HEK293 (cell line): ENCODE data around the gene KDM2B.

Experiments used
- CTCF ChIA-PET: fragments of 350-600 bp; formaldehyde crosslinking; extraction: SDS; loops from one replicate; lab custom pipeline; 2021; ENCODE audit warnings: antibody characterized with exemption; lab: Yijun Ruan, JAX
- POLR2A ChIA-PET: fragments of 300-600 bp; formaldehyde crosslinking; extraction: SDS; loops from one replicate; lab custom pipeline; 2020; ENCODE audit warnings: antibody characterized with exemption, inconsistent platforms; lab: Yijun Ruan, JAX
- H3K27ac ChIP-seq: fragments of 200-500 bp; sonication (Bioruptor generic); 2 replicates; pipeline ENCODE4 v1.5.1; 2014; ENCODE audit warnings: low read depth, low read length, control low read depth, inconsistent platforms; ENCODE audit errors: extremely low read depth
- H3K36me3 ChIP-seq, 2 experiments: fragments of 200-500 bp in 1 of 2; sonication (Bioruptor generic) in 1 of 2; 1 replicate in 1 of 2; 2 replicates in 1 of 2; pipeline ENCODE4 v1.5.1; 2014 to 2017; ENCODE audit warnings: inconsistent platforms in 2 of 2, low read length in 2 of 2; ENCODE audit not compliant: control insufficient read depth in 2 of 2, insufficient read depth in 1 of 2
- H3K4me1 ChIP-seq: fragments of 200-500 bp; sonication (Bioruptor generic); 2 replicates; pipeline ENCODE4 v1.5.1; 2014; ENCODE audit warnings: mild to moderate bottlenecking, low read length, inconsistent platforms; ENCODE audit not compliant: control insufficient read depth, insufficient read depth
- H3K4me3 ChIP-seq: 2 replicates; pipeline ENCODE4 v1.5.1; 2011; ENCODE audit warnings: low read depth, mild to moderate bottlenecking, control low read depth, low read length, moderate library complexity
- H3K9me3 ChIP-seq: fragments of 200-500 bp; sonication (Bioruptor generic); 2 replicates; pipeline ENCODE4 v1.5.1; 2014; ENCODE audit warnings: low read depth, low read length, inconsistent platforms; ENCODE audit not compliant: control insufficient read depth, insufficient read depth
- EGR2 ChIP-seq: fragments of 450-650 bp; formaldehyde crosslinking; IDR thresholded peaks from 2 replicates; pipeline ENCODE4 v1.5.1; 2016; ENCODE audit warnings: low read depth, missing biosample characterization, missing genetic modification characterization
- FEZF1 ChIP-seq: fragments of 450-650 bp; formaldehyde crosslinking; IDR thresholded peaks from 2 replicates; pipeline ENCODE4 v1.5.1; 2016; ENCODE audit warnings: missing biosample characterization, missing genetic modification characterization
- GLIS1 ChIP-seq: fragments of 450-650 bp; formaldehyde crosslinking; IDR thresholded peaks from 2 replicates; pipeline ENCODE4 v1.5.1; 2016; ENCODE audit warnings: missing biosample characterization, missing genetic modification characterization
- HOXA7 ChIP-seq: sonication (generic); formaldehyde crosslinking; IDR thresholded peaks from 2 replicates; pipeline ENCODE4 v1.8.1; 2022; ENCODE audit warnings: missing genetic modification reagents, borderline replicate concordance
- HOXD13 ChIP-seq: sonication (generic); formaldehyde crosslinking; IDR thresholded peaks from 2 replicates; pipeline ENCODE4 v1.8.0; 2022; ENCODE audit warnings: missing genetic modification reagents, borderline replicate concordance
- IKZF3 ChIP-seq: fragments of 450-650 bp; IDR thresholded peaks from 2 replicates; pipeline ENCODE4 v1.5.0; 2018; ENCODE audit warnings: missing biosample characterization, mild to moderate bottlenecking, missing genetic modification characterization, moderate library complexity
- KLF10 ChIP-seq: fragments of 450-650 bp; IDR thresholded peaks from 2 replicates; pipeline ENCODE4 v1.5.1; 2018; ENCODE audit warnings: missing biosample characterization, mild to moderate bottlenecking, missing genetic modification characterization
- PRDM1 ChIP-seq: fragments of 450-650 bp; formaldehyde crosslinking; IDR thresholded peaks from 2 replicates; pipeline ENCODE4; 2016; ENCODE audit warnings: missing biosample characterization, missing genetic modification characterization
- PRDM10 ChIP-seq: fragments of 450-650 bp; formaldehyde crosslinking; IDR thresholded peaks from 2 replicates; pipeline ENCODE4 v1.5.1; 2016; ENCODE audit warnings: missing biosample characterization, missing genetic modification characterization
- SALL2 ChIP-seq: fragments of 450-650 bp; formaldehyde crosslinking; IDR thresholded peaks from 2 replicates; pipeline ENCODE4 v1.5.0; 2017; ENCODE audit warnings: missing biosample characterization, mild to moderate bottlenecking, missing genetic modification characterization, borderline replicate concordance
- SETDB1 ChIP-seq: IDR thresholded peaks from one replicate; pipeline ENCODE4 v1.6.1; 2017; ENCODE audit warnings: mild to moderate bottlenecking, low read length, moderate library complexity, mixed read lengths; ENCODE audit not compliant: insufficient read length
- ZBTB1 ChIP-seq: fragments of 450-650 bp; formaldehyde crosslinking; IDR thresholded peaks from 2 replicates; pipeline ENCODE4 v1.5.1; 2016; ENCODE audit warnings: missing biosample characterization, missing genetic modification characterization
- ZBTB6 ChIP-seq: fragments of 450-650 bp; formaldehyde crosslinking; IDR thresholded peaks from 2 replicates; pipeline ENCODE4 v1.5.1; 2017; ENCODE audit warnings: missing biosample characterization, missing genetic modification characterization
- ZFHX2 ChIP-seq: fragments of 450-650 bp; formaldehyde crosslinking; conservative IDR thresholded peaks from 2 replicates; pipeline ENCODE4 v1.5.1; 2016; ENCODE audit warnings: missing biosample characterization, missing genetic modification characterization
- ZIC2 ChIP-seq: fragments of 450-650 bp; formaldehyde crosslinking; IDR thresholded peaks from 2 replicates; pipeline ENCODE4 v1.5.1; 2016; ENCODE audit warnings: missing biosample characterization, missing genetic modification characterization
- ZNF169 ChIP-seq: fragments of 450-650 bp; formaldehyde crosslinking; IDR thresholded peaks from 2 replicates; pipeline ENCODE4 v1.5.1; 2016; ENCODE audit warnings: missing biosample characterization, missing genetic modification characterization
- ZNF202 ChIP-seq: fragments of 450-650 bp; formaldehyde crosslinking; IDR thresholded peaks from 2 replicates; pipeline ENCODE4 v1.5.1; 2016; ENCODE audit warnings: missing biosample characterization, missing genetic modification characterization, borderline replicate concordance
- ZNF354C ChIP-seq: fragments of 450-650 bp; formaldehyde crosslinking; IDR thresholded peaks from 2 replicates; pipeline ENCODE4 v1.5.1; 2016; ENCODE audit warnings: missing biosample characterization, missing genetic modification characterization, low read depth, borderline replicate concordance
- ZNF398 ChIP-seq: fragments of 450-650 bp; formaldehyde crosslinking; IDR thresholded peaks from 2 replicates; pipeline ENCODE4 v1.5.1; 2017; ENCODE audit warnings: missing biosample characterization, missing genetic modification characterization
- ZNF48 ChIP-seq: fragments of 450-650 bp; formaldehyde crosslinking; IDR thresholded peaks from 2 replicates; pipeline ENCODE4 v1.5.1; 2016; ENCODE audit warnings: missing biosample characterization, missing genetic modification characterization
- ZNF501 ChIP-seq: fragments of 450-650 bp; formaldehyde crosslinking; IDR thresholded peaks from 2 replicates; pipeline ENCODE4 v1.5.1; 2016; ENCODE audit warnings: missing biosample characterization, missing genetic modification characterization
- ZNF558 ChIP-seq: fragments of 450-650 bp; formaldehyde crosslinking; IDR thresholded peaks from 2 replicates; pipeline ENCODE4 v1.5.1; 2016; ENCODE audit warnings: missing biosample characterization, missing genetic modification characterization
- ZNF639 ChIP-seq: fragments of 450-650 bp; formaldehyde crosslinking; IDR thresholded peaks from 2 replicates; pipeline ENCODE4 v1.5.1; 2016; ENCODE audit warnings: missing biosample characterization, missing genetic modification characterization
- ZNF677 ChIP-seq: fragments of 450-650 bp; IDR thresholded peaks from 2 replicates; pipeline ENCODE4 v1.5.0; 2018; ENCODE audit warnings: missing biosample characterization, mild to moderate bottlenecking, missing genetic modification characterization, moderate library complexity

Gene KDM2B

GRCh38 chr12:121582583-121583333, 1.9 kb upstream of the KDM2B start (continued):
- TF ChIP-seq KLF10 (no peak), ZNF639 (tag by site-specific recombination) (no peak), ZNF202 (tag by site-specific recombination) (no peak), ZNF558 (no peak), ZNF48 (tag by site-specific recombination) (no peak), ZFHX2 (tag by site-specific recombination) (peak; percentile 23; the same call in 1 of the 2 replicates), PRDM1 (tag by site-specific recombination) (peak; percentile 45), ZNF398 (tag by site-specific recombination) (peak; percentile 41; the same call in 1 of the 2 replicates), ZNF677 (no peak), HOXA7 (CRISPR knock-in tag) (no peak), ZNF501 (tag by site-specific recombination) (no peak), SETDB1 (no peak), HOXD13 (CRISPR knock-in tag) (no peak)

GRCh38 chr12:121581686-121582429, 1.0 kb upstream of the KDM2B start:
- peaks cover 12% of the 10 kb centered on the region for H3K4me1 ChIP-seq
- H3K27ac ChIP-seq: peak overlapping the region; percentile 38; the same call in 1 of the 2 replicates
- ChIA-PET CTCF (interaction anchor here (0.6 to 2.2 kb wide), 3 partner anchors 8 to 44 kb away, joined by 3 to 6 read pairs (median 3); no protein-coding TSS in a partner anchor), POLR2A (interaction anchor here (0.5 kb wide), 1 partner anchor 76 kb away, joined by 4 read pairs; no protein-coding TSS in a partner anchor)
- H3K36me3 ChIP-seq: no peaks in the 10 kb centered on the region
- H3K4me3 ChIP-seq: no peak overlapping the region
- H3K9me3 ChIP-seq: no peaks in the 10 kb centered on the region
- TF ChIP-seq ZNF169: no peak
- TF ChIP-seq ZIC2 (tag by site-specific recombination): peak; percentile 28; the same call in 1 of the 2 replicates
- TF ChIP-seq ZBTB6 (tag by site-specific recombination): no peak
- no peak for TF ChIP-seq ZNF558
- TF ChIP-seq GLIS1 (tag by site-specific recombination): 0 out of 2 replicates have a peak, but pooled peaks have one; percentile 7
- no peak for TF ChIP-seq FEZF1
- TF ChIP-seq IKZF3 (tag by site-specific recombination): no peak
- no peak for TF ChIP-seq SALL2 (tag by site-specific recombination)
- no peak for TF ChIP-seq ZNF354C (tag by site-specific recombination)
- TF ChIP-seq ZNF501 (tag by site-specific recombination): 0 out of 2 replicates have a peak, but pooled peaks have one; percentile 38
- 0 out of 2 replicates have a peak, but pooled peaks have one; percentile 5 for TF ChIP-seq EGR2
- peak; percentile 85 for TF ChIP-seq PRDM10
- no peak for TF ChIP-seq ZNF639 (tag by site-specific recombination)
- no peak for TF ChIP-seq ZBTB1 (tag by site-specific recombination)
- TF ChIP-seq HOXA7 (CRISPR knock-in tag): no peak
